Stimulated activated CD8-positive, alpha-beta memory T cell treated with anti-CD3 and anti-CD28 coated beads, Interleukin-7, amount 100 ng/mL, for 4 hours (primary cell): ENCODE data around the gene MAN1A1.

Experiments
- DNase-seq, 2 donors: peaks; one replicate each; pipeline ENCODE4 v3.0.0-alpha.2; 2020; ENCODE audit warnings: low read depth in 2 of 2

MAN1A1 gene

DNA sequence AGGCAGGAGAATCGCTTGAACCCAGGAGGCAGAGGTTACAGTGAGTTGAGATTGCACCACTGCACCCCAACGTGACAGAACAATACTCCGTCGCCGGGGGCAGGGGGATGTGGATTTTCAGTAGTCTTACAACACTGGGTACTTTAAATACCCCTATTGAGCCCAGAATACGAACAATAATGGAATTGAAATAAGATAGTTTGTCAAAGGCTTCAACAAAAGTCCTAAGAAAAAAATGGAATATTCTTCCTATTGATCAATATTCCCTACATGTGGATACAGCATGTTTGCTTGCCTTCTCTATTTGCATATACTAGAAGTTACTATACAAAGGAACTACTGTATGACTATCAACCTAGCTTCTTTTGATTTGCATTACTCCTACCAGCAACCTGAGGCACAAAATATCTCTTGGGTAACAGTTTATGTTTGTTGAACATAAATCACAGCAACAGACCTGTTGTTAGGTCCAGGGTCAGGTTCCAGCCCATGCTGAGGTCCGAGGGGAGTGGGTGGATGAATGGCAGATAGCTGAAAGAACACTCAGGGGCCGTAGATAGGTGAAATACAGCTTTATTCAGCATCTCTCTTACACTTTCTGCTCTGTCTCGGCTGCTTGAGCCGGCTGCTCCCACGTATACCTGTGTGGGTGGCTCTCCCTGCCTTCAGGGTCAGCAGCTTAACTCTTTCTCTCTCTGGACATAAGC is 23.8 kb downstream of the MAN1A1 start:
- DNase-seq, result no peak

DNA sequence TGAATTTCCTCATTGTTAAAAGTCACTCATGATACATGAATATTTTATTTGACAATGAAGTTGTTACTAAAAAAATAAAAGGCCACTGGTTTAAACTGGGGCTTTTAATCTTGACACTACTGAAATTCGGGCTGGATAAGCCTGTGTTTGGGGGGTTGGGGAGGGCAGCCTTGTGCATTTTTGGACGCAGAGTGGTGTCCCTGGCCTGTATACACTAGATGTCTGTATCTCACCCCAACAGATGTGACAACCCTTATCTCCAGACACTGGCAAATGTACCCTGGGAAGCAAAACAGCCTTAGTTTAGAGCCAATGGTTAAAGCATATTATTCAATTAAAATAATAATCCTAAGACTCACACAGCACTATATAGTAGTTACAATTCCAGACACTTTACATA is 24.8 kb downstream of the MAN1A1 start:
- DNase-seq, result no peak

DNA sequence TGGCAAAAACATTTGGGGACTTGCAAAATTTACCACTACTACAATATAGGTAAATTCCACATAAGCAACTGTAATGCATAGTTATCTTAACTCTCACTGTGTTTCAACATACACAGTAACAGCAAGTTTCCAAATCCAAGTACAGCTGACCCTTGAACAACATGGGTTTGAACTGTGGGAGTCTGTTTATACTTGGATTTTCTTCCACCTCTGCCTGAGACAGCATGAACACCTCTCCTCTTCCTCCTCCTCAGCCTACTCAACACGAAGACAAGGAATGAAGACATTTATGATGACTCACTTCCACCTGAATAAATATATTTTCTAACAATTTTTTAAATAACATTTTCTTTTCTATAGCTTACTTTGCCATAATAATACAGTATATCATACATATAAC is 25.6 kb downstream of the MAN1A1 start:
- no peak for DNase-seq

DNA sequence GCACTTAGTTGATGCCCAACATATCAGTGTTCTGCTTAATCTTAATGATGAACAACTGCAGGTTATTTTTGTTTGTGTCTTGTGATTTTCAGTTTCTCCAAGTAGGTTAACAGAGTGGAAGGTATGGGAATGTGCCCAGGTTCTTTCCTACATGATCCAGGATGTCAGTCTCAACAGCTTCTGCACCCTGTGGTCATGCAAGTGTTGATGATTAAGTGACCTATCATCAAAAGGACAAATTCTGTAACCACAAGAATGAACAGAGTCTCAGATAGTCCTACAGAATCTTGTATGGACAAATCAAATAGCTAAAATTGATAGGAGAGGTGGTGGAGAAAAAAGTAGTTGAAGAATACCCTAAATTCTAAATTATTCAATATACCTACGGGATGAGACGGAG is 26.1 kb downstream of the MAN1A1 start:
- DNase-seq, result no peak

DNA sequence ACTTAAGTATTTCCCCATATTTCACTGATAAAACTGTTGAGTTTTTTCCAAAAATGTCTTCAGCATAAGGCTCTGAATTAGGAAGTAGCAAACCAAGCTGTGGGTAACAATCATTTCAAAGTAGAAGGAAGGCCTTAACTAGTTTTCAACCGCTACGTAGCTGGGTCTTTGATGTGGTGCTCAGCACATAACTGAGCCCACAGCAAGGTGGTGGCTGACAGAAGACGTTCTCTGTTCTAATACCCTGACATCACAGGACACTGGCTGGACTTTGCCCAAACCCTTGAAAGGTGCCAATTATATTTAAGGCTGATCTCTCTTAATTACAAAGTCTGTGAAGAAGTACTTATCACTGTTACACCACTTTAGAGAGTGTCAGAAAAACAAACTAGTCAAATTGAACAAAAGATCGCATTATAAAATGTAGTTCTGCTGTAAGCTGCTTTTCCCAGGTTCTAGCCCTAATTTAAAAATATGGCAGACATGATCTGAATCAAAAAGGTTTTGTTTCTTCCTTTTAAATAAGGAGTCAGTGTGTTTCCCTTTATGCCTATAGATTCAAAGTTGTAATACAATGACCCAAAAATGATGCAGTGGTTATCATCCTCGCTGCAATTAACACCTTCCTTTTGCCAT is 26.7 kb downstream of the MAN1A1 start:
- peak in 1 of 2 donors; percentile 20 for DNase-seq

DNA sequence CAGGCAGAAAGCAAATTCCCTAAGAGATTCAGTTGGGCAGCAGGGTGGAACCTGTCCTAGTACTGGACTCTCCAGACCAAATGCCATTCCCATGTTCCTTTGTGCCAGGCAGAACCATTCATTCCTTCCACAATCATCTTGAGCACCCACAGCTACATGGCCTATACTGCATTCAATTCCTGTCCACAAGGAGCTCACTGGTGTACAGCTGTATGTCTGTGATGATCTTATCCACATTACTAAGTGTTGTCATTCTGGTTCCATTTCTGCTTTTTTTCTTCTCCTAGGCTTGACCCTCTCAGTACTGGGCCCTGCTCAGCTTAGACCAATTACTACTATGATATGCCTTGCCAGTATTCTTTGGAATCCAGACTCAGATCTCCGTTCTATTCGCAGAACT is 27.5 kb downstream of the MAN1A1 start:
- no peak for DNase-seq

DNA sequence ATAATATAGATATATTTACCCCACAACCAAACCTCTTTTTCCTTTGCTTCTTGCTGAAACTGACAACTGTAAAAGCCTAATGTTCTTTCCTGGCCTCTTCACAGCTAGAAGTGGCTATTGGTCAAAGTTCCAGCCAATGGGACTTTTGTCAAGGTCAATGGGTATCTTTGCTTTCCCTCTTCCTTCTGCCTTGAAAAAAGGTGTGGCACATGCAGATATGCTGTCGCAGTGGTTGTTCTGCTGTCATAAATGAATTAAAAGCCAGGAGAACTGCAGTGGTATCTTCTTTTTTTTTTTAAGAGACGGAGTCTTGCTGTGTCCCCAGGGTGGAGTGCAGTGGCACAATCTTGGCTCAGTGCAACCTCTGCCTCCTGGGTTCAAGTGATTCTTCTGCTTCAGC is 29.9 kb downstream of the MAN1A1 start:
- DNase-seq, result no peak

DNA sequence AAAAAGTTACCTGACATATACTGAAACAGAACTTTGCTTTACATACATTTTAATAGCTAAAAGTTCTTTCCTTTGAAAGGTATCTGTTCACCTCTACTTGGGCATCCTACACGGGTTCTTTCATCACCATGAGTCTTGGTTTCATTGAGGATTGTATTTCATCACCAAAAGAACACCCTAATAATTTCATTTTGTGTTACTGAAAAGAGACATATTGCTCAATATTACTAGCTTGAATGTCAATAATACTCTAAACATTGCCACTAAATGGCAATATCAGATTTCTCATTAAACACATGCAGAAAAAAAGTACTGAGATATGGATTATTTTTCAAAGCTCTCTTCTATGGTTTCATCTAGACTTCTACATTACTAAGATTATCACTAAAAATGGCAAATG is 30.8 kb downstream of the MAN1A1 start:
- DNase-seq, result no peak

DNA sequence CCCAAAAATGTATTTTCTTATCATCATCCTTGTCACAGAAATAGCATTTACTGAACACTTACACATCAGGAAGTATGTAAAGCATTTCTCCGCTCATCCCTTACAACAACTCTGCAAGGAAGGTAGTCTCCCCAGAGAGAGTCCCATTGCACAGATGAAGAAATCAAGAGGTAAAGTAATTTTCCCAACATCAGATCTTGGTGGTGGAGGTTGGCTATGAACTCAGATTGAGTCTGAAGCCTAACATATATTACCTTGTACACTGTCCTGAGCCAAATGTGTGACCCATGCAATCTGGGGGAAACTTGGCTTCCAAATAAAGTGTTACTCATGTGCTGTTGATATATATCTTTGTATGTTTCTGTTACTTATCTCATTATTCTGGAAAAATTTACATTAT is 31.4 kb downstream of the MAN1A1 start:
- no peak for DNase-seq

DNA sequence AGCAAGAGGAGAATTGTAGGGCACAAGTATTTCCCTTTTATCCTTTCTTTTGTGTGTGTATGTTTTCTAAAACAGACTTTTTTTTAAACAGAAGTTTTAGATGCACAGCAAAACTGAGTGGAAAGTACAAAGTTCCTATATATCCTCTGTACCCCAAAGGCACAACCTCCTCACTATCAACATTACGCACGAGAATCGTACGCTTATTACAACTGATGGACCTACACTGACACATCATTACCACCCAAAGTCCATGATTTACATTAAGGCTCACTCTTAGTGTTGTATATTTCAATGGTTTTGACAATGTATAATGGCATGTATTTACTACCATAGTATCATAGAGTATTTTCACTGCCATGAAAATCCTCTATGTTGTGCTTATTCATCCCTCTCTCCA is 32.6 kb downstream of the MAN1A1 start:
- DNase-seq, result no peak

DNA sequence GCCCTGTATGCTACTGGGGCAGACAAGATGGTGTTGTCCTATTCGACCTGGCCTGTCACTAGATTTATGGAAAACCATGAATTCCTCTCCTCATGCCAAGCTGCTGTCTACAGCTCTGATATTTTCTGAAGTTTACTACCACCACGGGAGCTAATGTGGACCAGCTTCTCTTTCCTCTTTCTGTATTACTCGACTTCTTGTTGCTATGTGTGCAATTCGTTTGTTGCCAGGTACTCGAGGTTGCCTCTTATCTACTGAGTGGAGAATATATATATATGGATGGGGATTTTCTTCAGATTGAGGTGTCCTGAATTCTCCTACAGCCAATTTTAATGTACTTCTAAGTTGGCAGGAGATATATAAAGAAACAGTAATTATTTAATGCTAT is 34.7 kb downstream of the MAN1A1 start:
- no peak for DNase-seq

DNA sequence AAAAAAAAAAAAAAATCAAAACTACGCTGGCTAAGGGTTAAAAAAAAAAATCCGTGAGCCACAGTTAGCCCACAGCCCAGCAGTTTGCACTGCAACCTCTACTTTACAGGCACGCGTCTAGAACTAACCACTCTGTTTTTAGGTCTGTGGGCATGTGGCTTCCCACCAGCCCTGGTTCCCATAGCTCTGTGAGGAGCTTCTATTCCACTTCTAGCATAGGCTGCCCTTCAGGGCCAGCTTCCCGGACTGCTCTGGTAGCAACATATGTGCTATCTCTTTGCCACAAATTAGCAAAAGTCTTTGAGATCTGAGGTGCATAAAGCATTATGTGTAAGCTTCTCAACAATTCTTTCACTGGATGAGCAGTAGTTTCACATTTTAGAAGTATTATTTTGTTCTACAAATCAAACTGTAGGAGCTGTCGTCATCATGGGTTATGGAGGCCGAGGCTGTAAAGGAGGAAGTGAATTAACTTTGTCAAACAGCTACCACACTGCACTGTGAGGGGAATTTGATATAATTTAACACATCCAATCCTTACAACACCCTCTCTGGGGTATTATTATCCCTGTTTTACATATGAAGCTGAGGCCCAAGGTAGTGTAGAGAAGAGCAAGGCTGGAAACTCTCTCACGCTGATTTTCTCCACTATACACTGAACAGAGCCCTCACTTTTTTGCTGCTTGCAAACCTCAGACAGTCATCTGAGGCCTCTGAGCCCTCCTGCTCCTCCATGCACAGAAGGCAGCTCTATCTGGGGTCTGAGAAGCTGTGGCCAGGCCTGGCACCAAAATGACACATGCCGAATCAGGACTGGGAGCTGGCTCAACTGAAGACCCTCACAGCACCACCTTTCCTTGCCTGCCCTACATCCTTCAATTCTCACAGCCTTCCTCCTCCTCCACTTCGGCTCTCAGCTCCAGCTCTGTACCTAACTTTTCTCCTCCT is 35.4 kb downstream of the MAN1A1 start:
- peak in 1 of 2 donors; percentile 15 for DNase-seq

DNA sequence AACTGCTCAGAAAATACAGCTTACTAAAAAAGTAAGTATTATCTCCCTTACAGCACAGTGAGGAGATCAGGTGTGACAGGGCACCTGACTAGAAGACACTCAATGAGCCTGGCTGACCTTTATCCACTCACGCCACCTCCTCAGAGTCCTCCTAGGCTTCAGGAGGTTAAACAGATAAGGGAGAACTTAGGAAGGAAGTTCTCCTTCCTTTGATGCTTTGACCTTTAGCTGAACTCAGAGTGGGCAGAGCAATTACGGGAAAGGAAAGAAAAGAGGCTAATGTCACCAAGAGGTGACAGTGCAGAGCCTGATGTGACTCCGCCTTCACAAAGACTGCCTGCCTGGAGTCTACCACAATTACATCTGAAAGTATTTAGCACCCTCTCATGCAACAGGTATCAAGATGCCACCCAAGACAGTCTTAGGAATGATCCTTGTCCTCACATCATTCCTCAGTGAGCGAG is 36.7 kb downstream of the MAN1A1 start:
- DNase-seq, result no peak

DNA sequence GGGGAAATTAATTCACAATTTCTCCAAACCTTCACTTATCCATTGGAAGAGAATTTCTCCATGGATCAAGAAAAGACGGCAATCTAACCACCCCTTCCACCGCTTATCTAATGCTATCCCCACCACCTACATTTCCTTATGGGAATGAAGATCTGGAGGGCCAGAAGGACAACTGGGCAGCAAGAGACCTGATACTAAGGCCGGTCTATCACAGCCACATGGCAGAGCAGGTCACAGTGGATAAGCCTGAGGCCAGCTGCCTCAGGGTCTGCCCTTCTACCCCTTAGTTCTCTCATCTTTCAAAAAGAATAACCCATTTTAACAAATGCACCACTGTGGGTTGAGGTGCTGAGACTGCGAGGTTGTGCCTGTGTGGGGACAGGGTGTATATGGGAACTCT is 37.1 kb downstream of the MAN1A1 start:
- DNase-seq, result no peak

DNA sequence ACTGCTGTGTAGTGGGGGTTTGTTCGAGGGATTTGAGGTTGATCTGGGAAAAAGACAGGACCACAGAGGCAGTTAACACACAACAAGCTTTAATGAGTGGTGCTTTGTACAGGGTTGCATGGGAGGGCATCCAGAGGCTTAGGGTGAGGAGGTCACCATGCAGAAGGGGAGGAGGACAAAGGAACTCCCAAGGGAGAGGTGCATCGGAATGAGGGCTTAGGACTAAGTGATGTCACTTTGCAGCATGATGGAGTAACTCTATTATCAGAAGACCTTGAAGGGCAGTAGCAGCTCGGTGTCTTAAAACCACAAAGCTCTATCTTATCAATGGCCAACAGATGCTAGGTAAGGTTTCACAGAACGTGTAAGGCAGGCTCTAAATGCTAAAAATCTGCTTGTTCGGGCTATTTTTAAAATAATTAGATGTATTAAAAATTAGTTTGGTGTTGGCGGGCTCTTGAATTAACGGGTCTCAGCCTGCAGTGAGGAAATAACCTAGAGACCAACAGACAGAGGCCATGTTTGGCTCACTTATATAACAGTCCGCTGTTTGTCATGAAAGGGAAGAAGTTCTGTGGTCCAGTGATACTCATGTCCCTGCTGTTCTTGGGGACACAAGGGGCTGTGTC is 37.9 kb downstream of the MAN1A1 start:
- no peak for DNase-seq

DNA sequence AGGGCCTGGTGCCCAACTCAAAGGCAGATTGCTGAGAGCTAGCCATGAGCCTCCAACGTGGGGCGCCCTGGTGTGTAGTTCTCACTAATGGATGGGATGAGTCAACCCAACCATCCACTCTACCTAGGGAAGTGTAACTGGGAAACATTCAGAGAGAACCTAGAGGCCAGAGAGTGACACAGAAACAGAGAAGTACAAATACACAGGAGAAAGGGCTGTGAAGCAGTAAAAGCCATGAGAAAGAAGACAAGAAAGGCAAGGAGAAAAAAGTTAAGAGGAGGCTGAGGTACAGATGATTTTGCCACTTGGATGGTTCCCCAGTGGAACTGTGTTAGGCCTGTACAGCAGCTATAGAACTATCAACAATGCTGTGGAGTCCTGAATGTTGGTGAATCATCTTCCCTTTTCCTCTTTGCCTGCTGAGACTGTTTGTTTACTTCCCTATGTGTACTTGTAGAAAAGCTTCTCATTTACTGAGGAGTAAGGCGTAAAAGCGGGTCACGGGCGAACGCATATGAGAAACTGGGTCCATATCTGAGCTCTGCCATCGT is 39.0 kb downstream of the MAN1A1 start:
- no peak for DNase-seq

DNA sequence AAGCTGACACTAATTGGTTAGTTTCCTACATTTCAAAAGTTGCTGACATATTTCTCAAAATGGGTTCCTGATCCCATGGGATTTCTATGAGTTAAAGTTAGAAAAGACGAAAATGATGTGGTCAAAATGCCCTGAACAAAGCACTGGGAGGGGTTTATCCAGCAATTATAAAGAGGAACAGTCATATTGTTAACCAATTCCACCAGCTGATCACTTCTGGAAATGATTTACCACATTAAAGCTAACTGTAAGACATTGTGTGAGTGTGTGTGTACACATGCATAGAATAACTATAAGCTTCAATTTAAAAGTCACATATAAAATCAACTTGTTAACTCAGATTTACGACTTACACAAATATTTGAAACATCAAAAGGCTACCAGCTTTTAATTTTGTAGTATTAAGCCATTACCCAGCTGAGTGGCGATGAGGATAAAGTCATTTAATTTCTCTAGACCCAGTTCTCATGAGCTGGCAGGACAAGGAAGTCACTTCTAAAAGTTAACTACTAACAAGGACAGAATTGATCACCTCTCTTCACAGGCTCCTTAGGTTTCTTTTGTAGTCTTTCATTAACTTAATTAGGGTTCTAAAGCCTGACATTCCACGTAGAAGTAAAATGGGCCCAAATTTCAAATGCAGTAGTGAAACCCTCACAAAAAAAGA is 40.4 kb downstream of the MAN1A1 start:
- DNase-seq, result no peak

DNA sequence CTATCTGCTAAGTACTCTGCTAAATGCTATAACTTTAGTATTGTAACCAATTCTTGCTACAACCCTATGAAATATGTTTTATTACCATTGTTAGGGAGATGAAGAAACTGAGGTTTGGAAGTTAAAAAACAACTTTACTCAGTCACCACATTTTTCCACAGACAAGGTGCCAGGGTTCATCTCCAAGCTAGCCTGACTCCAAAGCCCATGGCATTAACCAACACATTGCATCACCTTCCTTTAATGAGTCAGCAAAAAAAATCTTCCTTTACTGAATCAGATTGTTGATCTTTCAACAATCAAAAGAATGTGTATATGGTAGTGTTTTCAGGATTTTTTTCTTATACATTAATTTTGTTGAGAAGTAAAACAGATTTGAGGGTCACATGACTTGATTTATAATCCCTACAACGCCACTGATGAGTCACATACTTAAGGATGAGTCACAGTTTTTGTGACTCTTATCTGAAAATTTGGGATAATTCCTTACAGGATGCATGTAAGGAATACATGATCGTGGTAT is 41.5 kb downstream of the MAN1A1 start:
- no peak for DNase-seq

DNA sequence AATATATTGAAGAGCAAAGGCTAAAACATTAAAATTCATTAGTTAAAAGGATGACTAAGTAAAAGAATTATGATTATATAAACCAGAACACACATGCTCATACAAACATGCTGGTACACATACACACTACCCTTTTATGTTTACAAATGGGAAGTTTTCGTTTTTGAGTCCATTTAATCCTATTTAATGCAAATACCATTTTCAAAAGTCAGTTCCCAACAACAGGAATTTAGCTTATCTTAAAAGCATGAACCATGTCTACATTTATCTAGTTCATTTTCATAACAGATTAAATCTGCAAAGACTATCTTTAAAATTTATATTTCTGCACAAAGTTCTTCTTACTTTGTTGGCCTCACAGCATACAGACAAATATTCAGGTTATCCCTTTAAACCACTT is 42.5 kb downstream of the MAN1A1 start:
- DNase-seq, result no peak

DNA sequence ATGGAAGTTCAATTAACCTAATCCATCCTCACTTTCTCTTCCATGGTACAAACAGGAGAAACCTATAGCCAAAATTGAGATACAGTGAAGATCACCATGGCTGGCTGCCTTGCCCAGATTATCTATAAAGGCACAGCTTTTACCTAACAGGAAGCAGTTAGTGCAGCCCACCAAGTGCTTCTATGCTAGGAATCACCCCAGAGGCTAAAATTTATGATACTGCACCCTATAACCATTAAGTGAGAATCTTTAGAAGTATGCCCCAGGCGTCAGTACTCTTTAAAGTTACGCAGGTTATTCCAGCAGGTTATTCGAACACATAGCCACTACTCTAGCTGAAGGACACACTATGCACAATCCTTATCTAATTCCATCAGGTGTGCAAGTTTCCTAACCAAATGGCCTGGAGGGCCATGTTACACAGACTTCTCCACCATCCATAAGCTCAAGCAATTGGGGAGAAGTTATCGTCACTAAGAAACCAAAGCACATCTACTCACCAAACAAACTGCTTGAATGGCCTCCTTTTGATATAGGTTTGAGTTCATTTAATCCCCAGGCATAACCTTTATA is 43.1 kb downstream of the MAN1A1 start:
- DNase-seq, result no peak
